OCI-LY7 (cell line): Measurements from ENCODE around the gene PAEP. TPM values are rescaled to one million over a fixed set of nuclear protein-coding genes. Genes with fewer than 3 reads are reported as not detected.
"Not testable (repeated sequence)": the region's sequence is repeated elsewhere in the genome, so short reads cannot be mapped to it uniquely, and the experiment has no call there.

Experiments
- BruUV-seq: library from RNA; stranded (reverse); fragments of 400-500 nt; replicated peaks from 2 replicates; lab custom pipeline; 2021; lab: Mats Ljungman, UMichigan
- CTCF ChIA-PET: fragments of 300-600 bp; sonication (Branson Sonifier 250); formaldehyde crosslinking; loops from one replicate; lab custom pipeline; 2022; ENCODE audit warnings: antibody characterized with exemption; ENCODE audit not compliant: unreplicated experiment; lab: Charles Lee
- POLR2A ChIA-PET: fragments of 300-600 bp; sonication (Branson Sonifier 250); formaldehyde crosslinking; loops from one replicate; lab custom pipeline; 2022; ENCODE audit warnings: antibody characterized with exemption; lab: Charles Lee
- DNase-seq: peaks from one replicate; pipeline ENCODE4 v3.0.0-alpha.2; 2015; ENCODE audit warnings: low spot score
- H2AFZ ChIP-seq: fragments of 200-600 bp; sonication (generic), shearing (Covaris generic); 2 replicates; pipeline ENCODE4 v1.6.1; 2014; ENCODE audit warnings: mild to moderate bottlenecking, antibody characterized with exemption, low read length, moderate library complexity
- H3K27ac ChIP-seq: fragments of 200-600 bp; sonication (generic); 2 replicates; pipeline ENCODE4 v1.5.1; 2014; ENCODE audit warnings: mixed run types, low read depth, mild to moderate bottlenecking, moderate library complexity, low read length, inconsistent platforms; ENCODE audit not compliant: poor library complexity, severe bottlenecking
- H3K36me3 ChIP-seq: fragments of 200-600 bp; sonication (generic); 2 replicates; pipeline ENCODE4 v1.6.1; 2014; ENCODE audit warnings: mild to moderate bottlenecking, antibody characterized with exemption, low read length, moderate library complexity, mixed read lengths; ENCODE audit not compliant: insufficient read depth
- H3K4me1 ChIP-seq: fragments of 200-600 bp; sonication (generic); 2 replicates; pipeline ENCODE4 v1.5.1; 2014; ENCODE audit warnings: mild to moderate bottlenecking, low read length; ENCODE audit not compliant: insufficient read depth, poor library complexity, severe bottlenecking
- H3K4me2 ChIP-seq: fragments of 200-600 bp; sonication (generic); 2 replicates; pipeline ENCODE4 v1.6.1; 2014; ENCODE audit warnings: mild to moderate bottlenecking, low read length
- H3K4me3 ChIP-seq: fragments of 200-600 bp; sonication (generic); 2 replicates; pipeline ENCODE4 v1.5.1; 2014; ENCODE audit warnings: mild to moderate bottlenecking, low read depth, low read length; ENCODE audit not compliant: poor library complexity, severe bottlenecking
- H3K79me2 ChIP-seq: fragments of 200-600 bp; sonication (generic); 2 replicates; pipeline ENCODE4 v1.6.1; 2016; ENCODE audit warnings: low read depth, mild to moderate bottlenecking, low read length, moderate library complexity, mixed read lengths; ENCODE audit not compliant: insufficient read depth
- H3K9me2 ChIP-seq: fragments of 200-600 bp; sonication (generic); 2 replicates; pipeline ENCODE4 v1.6.1; 2016; ENCODE audit warnings: mild to moderate bottlenecking, low read length, mixed read lengths; ENCODE audit not compliant: insufficient read depth
- H3K9me3 ChIP-seq: fragments of 200-600 bp; sonication (generic); 2 replicates; pipeline ENCODE4 v1.6.1; 2014; ENCODE audit warnings: mild to moderate bottlenecking, mixed run types, low read length, mixed read lengths
- H4K20me1 ChIP-seq: fragments of 200-600 bp; sonication (generic); 2 replicates; pipeline ENCODE4 v1.6.1; 2014; ENCODE audit warnings: mild to moderate bottlenecking, antibody characterized with exemption, low read length, moderate library complexity, mixed read lengths; ENCODE audit not compliant: insufficient read depth
- EZH2phosphoT487 ChIP-seq: fragments of 200-600 bp; sonication (generic); IDR thresholded peaks from 2 replicates; pipeline ENCODE4 v1.6.1; 2018; ENCODE audit warnings: low read depth, borderline replicate concordance, mild to moderate bottlenecking, mixed run types, antibody characterized with exemption, low read length, moderate library complexity, mixed read lengths
- intact Hi-C: fragments of 100-400 bp; cut with micrococcal nuclease; formaldehyde crosslinking; loops from one replicate; pipeline ENCODE4 v1.10.0; 2022; ENCODE audit not compliant: unreplicated experiment
- total RNA-seq, 2 experiments: library from RNA; depleted of rRNA in 1 of 2; stranded (reverse); fragments of >200 nt in 1 of 2; shearing (Covaris generic) in 1 of 2; gene quantifications; 2 replicates each; pipeline ENCODE4 v1.2.3, GENCODE V29; 2014 to 2022
- TF ChIP-seq, protein P1 (sequence below): fragments of 200-600 bp; sonication (generic); conservative IDR thresholded peaks from 2 replicates; pipeline ENCODE4 v1.5.1; 2014; ENCODE audit warnings: mild to moderate bottlenecking, antibody characterized with exemption, low read length, moderate library complexity, mixed read lengths

The PAEP gene
- total RNA-seq, 2 experiments from 2014 or later, result not detected

DNA sequence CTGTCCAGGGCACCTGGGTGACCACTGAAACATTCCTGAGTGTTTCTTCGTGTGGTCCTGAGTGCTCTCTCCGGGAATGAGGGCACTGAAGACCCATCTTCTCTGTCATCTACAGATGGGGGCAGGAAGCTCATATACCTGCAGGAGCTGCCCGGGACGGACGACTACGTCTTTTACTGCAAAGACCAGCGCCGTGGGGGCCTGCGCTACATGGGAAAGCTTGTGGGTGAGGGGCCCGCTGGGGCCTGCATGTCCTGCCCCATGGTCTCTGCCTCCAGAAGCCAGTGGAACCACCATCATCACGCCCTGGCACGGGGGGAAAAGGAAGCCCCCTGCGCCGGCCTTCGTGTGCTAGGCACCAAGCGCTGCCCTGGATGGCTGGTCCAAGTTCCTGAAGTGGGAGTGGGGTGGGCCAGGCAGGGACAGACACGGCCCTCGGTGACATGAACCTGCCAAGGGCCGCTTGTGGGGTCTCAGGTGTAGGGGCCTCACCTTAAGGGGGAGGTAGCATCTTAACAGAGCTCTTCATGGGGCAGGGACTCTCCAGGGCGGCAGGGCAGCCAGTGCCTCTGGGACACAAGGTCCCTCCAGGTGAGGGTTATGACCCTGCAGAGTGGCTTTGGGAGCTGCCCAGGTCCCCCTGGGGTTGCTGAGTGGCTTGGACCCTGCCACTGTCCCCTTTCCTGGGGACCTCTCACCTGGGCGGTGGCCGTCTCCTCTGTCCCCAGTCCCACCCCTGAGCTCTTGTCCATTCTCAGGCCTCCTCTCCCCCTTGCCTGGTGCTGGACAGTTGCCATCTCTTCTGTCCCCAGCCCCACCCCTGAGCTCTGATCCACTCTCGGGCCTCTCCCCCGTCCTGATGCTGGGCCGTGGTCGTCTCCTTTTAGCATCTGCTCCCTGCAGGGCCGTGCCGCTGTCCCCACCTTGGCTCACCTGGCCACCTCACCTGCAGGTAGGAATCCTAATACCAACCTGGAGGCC, 13.5 kb upstream of the PAEP start:
- POLR2A ChIA-PET, result no interaction called here
- intact Hi-C loops, result no loop called here
- Histone ChIP-seq H3K4me1 (no peaks in the 10 kb centered on the region), H3K4me3 (no peak overlapping the region), H3K4me2 (no peak overlapping the region), H3K9me3 (no peaks in the 10 kb centered on the region), H3K27ac (no peak overlapping the region), H3K79me2 (no peaks in the 10 kb centered on the region), H3K36me3 (no peaks in the 10 kb centered on the region), H4K20me1 (no peaks in the 10 kb centered on the region), H3K9me2 (no peaks in the 10 kb centered on the region), H2AFZ (no peak overlapping the region)
- no peak for DNase-seq
- CTCF ChIA-PET, result no interaction called here
- no TSS peak for BruUV-seq
- no peak for TF ChIP-seq EZH2phosphoT487
- TF ChIP-seq, protein P1, sequence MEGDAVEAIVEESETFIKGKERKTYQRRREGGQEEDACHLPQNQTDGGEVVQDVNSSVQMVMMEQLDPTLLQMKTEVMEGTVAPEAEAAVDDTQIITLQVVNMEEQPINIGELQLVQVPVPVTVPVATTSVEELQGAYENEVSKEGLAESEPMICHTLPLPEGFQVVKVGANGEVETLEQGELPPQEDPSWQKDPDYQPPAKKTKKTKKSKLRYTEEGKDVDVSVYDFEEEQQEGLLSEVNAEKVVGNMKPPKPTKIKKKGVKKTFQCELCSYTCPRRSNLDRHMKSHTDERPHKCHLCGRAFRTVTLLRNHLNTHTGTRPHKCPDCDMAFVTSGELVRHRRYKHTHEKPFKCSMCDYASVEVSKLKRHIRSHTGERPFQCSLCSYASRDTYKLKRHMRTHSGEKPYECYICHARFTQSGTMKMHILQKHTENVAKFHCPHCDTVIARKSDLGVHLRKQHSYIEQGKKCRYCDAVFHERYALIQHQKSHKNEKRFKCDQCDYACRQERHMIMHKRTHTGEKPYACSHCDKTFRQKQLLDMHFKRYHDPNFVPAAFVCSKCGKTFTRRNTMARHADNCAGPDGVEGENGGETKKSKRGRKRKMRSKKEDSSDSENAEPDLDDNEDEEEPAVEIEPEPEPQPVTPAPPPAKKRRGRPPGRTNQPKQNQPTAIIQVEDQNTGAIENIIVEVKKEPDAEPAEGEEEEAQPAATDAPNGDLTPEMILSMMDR, result no peak

DNA sequence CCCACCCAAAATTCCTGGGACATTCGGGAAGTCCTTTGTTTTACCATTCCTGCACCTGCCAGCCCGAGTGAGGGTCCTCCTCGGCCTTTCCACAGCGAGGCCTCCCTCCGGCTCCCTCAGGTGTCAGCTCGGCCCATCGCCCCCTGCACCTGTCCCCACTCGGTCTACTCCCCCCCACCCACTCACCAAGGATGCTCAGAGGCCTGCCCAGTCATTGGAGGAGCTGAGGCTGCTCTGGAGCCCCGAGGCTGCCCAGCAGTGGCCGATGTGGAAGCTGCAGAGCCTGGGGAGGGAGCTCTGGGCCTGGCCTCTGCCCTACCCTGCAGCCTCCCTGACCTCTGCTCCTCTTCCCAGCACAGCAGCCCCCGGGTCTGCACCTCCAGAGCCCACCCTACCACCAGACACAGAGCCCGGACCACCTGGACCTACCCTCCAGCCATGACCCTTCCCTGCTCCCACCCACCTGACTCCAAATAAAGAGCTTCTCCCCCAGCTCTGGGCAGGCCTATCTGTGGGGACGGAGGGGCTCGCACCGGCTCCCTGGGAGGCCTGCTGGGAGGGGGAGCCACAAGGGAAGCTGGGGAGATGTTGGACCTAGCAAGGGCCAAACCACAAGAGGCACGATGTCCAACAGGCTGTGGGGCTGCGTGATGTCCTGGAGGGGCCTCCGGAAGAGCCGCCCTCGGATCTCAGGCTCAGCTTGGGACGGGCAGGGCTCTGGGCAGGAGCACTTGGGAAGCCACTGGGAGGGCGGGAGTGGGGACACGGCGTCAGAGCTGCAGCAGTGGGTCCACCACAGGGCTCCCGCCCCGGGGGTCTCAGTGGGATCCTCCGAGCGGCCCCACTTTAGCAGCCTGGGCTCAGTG, 11.8 kb upstream of the PAEP start:
- DNase-seq, H2AFZ ChIP-seq, H3K9me3 ChIP-seq, CTCF ChIA-PET, intact Hi-C loops, H4K20me1 ChIP-seq, H3K4me2 ChIP-seq, H3K36me3 ChIP-seq, H3K4me3 ChIP-seq, H3K27ac ChIP-seq, H3K9me2 ChIP-seq, BruUV-seq, H3K79me2 ChIP-seq, H3K4me1 ChIP-seq: not testable (repeated sequence)
- POLR2A ChIA-PET, result interaction anchor here (0.7 kb wide), 1 partner anchor 11 kb away, joined by 4 read pairs; no protein-coding TSS in a partner anchor

DNA sequence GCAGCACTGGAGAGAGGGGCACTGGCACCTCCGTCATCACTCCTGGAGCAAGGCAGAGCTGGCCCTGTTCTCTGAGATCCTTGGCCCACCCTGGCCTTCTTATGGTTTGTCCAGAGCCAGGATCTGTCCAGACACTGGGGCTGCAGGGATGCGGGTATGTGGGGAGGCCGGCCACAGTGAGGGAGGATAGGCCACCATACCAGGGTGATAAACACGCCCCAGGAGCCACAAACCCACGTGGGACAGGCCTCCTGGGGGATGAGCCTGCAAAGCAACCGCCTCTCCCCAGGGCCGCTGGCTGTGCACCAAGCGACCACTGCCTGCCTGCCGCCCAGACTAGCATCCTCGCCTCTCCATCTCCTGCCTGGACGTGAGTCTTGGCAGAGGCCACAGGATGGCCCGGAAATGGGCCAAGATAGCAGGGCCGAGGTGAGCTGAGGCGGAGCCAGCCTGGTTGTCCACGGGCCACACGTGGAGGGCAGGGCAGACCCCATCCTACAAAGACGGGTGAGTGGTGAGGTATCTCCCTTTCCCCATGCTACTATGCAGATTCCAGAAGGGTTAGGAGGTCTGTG, 11.1 kb upstream of the PAEP start:
- Histone ChIP-seq H3K79me2 (no peaks in the 10 kb centered on the region), H3K9me2 (no peaks in the 10 kb centered on the region), H3K9me3 (no peaks in the 10 kb centered on the region), H3K27ac (no peak overlapping the region), H3K4me3 (no peak overlapping the region), H3K36me3 (no peaks in the 10 kb centered on the region), H3K4me2 (no peak overlapping the region), H4K20me1 (no peaks in the 10 kb centered on the region), H3K4me1 (no peaks in the 10 kb centered on the region), H2AFZ (no peak overlapping the region)
- ChIA-PET CTCF (no interaction called here), POLR2A (no interaction called here)
- TF ChIP-seq, protein P1, result no peak
- TF ChIP-seq EZH2phosphoT487, result no peak
- no peak for DNase-seq
- BruUV-seq, result no TSS peak
- intact Hi-C loops, result no loop called here
